Nephron (organoid): ENCODE results near the gene ENTPD3.

Source experiments
- H3K27ac Mint-ChIP-seq, 3 experiments: 2 replicates each; pipeline ENCODE4 v1.8.0; 2020; ENCODE audit warnings: mixed read lengths in 3 of 3, mild to moderate bottlenecking in 2 of 3, moderate library complexity in 1 of 3
- H3K27me3 Mint-ChIP-seq: 2 replicates; pipeline ENCODE4 v1.8.0; 2021; ENCODE audit warnings: low read depth, mild to moderate bottlenecking, moderate library complexity, mixed read lengths
- H3K36me3 Mint-ChIP-seq: 2 replicates; pipeline ENCODE4 v1.8.0; 2020; ENCODE audit warnings: low read depth, mixed read lengths
- H3K4me1 Mint-ChIP-seq: 2 replicates; pipeline ENCODE4 v1.8.0; 2020; ENCODE audit warnings: mixed read lengths
- H3K4me3 Mint-ChIP-seq, 3 experiments: 2 replicates each; pipeline ENCODE4 v1.8.0; 2020; ENCODE audit warnings: mild to moderate bottlenecking in 3 of 3, mixed read lengths in 3 of 3, moderate library complexity in 2 of 3
- H3K9me3 Mint-ChIP-seq: 2 replicates; pipeline ENCODE4 v1.8.0; 2020; ENCODE audit warnings: mixed read lengths
- CTCF ChIP-seq, 3 experiments: fragments of 200-600 bp; sonication (generic); IDR thresholded peaks; one replicate each; pipeline ENCODE4 v1.5.0; 2021; ENCODE audit warnings: antibody characterized with exemption in 3 of 3; ENCODE audit not compliant: unreplicated experiment in 3 of 3

The ENTPD3 gene

GRCh38 chr3:40355410-40355809 lies 31.6 kb upstream of the ENTPD3 start:
- no peaks in the 10 kb centered on the region for H3K36me3 Mint-ChIP-seq
- peaks cover 8% of the 10 kb centered on the region for H3K9me3 Mint-ChIP-seq
- no peak overlapping the region for H3K27ac Mint-ChIP-seq
- H3K4me3 Mint-ChIP-seq, result no peak overlapping the region
- H3K4me1 Mint-ChIP-seq, result no peaks in the 10 kb centered on the region
- H3K27me3 Mint-ChIP-seq, result peaks cover 7% of the 10 kb centered on the region
- no peak for TF ChIP-seq CTCF (IDR thresholded peaks at IDR 0.05; ENCODE audit: unreplicated experiment in 3 of 3)

GRCh38 chr3:40358454-40358853 lies 28.5 kb upstream of the ENTPD3 start:
- no peaks in the 10 kb centered on the region for H3K9me3 Mint-ChIP-seq
- H3K4me3 Mint-ChIP-seq, result no peak overlapping the region
- H3K27ac Mint-ChIP-seq, result no peak overlapping the region
- peaks cover 7% of the 10 kb centered on the region for H3K27me3 Mint-ChIP-seq
- no peaks in the 10 kb centered on the region for H3K4me1 Mint-ChIP-seq
- H3K36me3 Mint-ChIP-seq, result no peaks in the 10 kb centered on the region
- TF ChIP-seq CTCF (IDR thresholded peaks at IDR 0.05; ENCODE audit: unreplicated experiment in 3 of 3), result no peak

- no peak overlapping the region for H3K4me3 Mint-ChIP-seq
- no peaks in the 10 kb centered on the region for H3K36me3 Mint-ChIP-seq
- no peak overlapping the region for H3K27ac Mint-ChIP-seq
- TF ChIP-seq CTCF (IDR thresholded peaks at IDR 0.05; ENCODE audit: unreplicated experiment in 3 of 3), result no peak
- no peaks in the 10 kb centered on the region for H3K9me3 Mint-ChIP-seq
- no peaks in the 10 kb centered on the region for H3K4me1 Mint-ChIP-seq
- peaks cover 5% of the 10 kb centered on the region for H3K27me3 Mint-ChIP-seq
These were observed 23.3 kb upstream of the ENTPD3 start for GRCh38 chr3:40363674-40364073.

GRCh38 chr3:40366203-40367162 lies 20.5 kb upstream of the ENTPD3 start:
- H3K4me1 Mint-ChIP-seq, result no peaks in the 10 kb centered on the region
- H3K27ac Mint-ChIP-seq, result no peak overlapping the region
- no peak overlapping the region for H3K4me3 Mint-ChIP-seq
- no peaks in the 10 kb centered on the region for H3K36me3 Mint-ChIP-seq
- peaks cover 3% of the 10 kb centered on the region for H3K9me3 Mint-ChIP-seq
- TF ChIP-seq CTCF (IDR thresholded peaks at IDR 0.05; ENCODE audit: unreplicated experiment in 3 of 3), result no peak
- peaks cover 5% of the 10 kb centered on the region for H3K27me3 Mint-ChIP-seq

GRCh38 chr3:40369716-40370115 lies 17.3 kb upstream of the ENTPD3 start:
- Mint-ChIP-seq H3K27me3 (peaks cover 12% of the 10 kb centered on the region), H3K9me3 (peaks cover 3% of the 10 kb centered on the region), H3K4me1 (no peaks in the 10 kb centered on the region)

More at GRCh38 chr3:40369716-40370115, 17.3 kb upstream of the ENTPD3 start:
- Mint-ChIP-seq H3K36me3 (no peaks in the 10 kb centered on the region), H3K4me3 (no peak overlapping the region), H3K27ac (no peak overlapping the region)
- no peak for TF ChIP-seq CTCF (IDR thresholded peaks at IDR 0.05; ENCODE audit: unreplicated experiment in 3 of 3)
